Activated naive CD8-positive, alpha-beta T cell treated with anti-CD3 and anti-CD28 coated beads for 36 hours (primary cell): ENCODE results near the gene ITPR2. TPM values are rescaled to one million over a fixed set of nuclear protein-coding genes. Genes with fewer than 3 reads are reported as not detected.
"Not testable (repeated sequence)": the region's sequence is repeated elsewhere in the genome, so short reads cannot be mapped to it uniquely, and the experiment has no call there.

Experiments used
- DNase-seq: peaks from one replicate; pipeline ENCODE4 v3.0.0; 2021
- H3K27ac Mint-ChIP-seq: one replicate; pipeline ENCODE4 v1.8.0; 2022; ENCODE audit warnings: mild to moderate bottlenecking, moderate library complexity, mixed read lengths
- H3K27me3 Mint-ChIP-seq: one replicate; pipeline ENCODE4 v1.8.0; 2022; ENCODE audit warnings: mild to moderate bottlenecking, mixed read lengths
- H3K36me3 Mint-ChIP-seq: one replicate; pipeline ENCODE4 v1.8.0; 2021; ENCODE audit warnings: mild to moderate bottlenecking, mixed read lengths
- H3K4me1 Mint-ChIP-seq: one replicate; pipeline ENCODE4 v1.8.0; 2021; ENCODE audit warnings: mixed read lengths
- H3K4me3 Mint-ChIP-seq: one replicate; pipeline ENCODE4 v1.8.0; 2022; ENCODE audit warnings: mild to moderate bottlenecking, moderate library complexity, mixed read lengths
- H3K9me3 Mint-ChIP-seq: one replicate; pipeline ENCODE4 v1.8.0; 2022; ENCODE audit warnings: mixed read lengths
- total RNA-seq, 2 experiments: library from RNA; stranded (reverse); gene quantifications; one replicate each; pipeline ENCODE4 v1.2.3, GENCODE V29; 2021

The ITPR2 gene
- total RNA-seq, 2 experiments from 2014 or later, result 27.3 TPM

GRCh38 chr12:26609986-26610385, 223.0 kb downstream of the ITPR2 start:
- Mint-ChIP-seq H3K27ac (no peak overlapping the region), H3K4me1 (no peaks in the 10 kb centered on the region), H3K4me3 (no peak overlapping the region), H3K27me3 (no peaks in the 10 kb centered on the region), H3K9me3 (no peaks in the 10 kb centered on the region), H3K36me3 (no peaks in the 10 kb centered on the region)
- no peak for DNase-seq

DNA sequence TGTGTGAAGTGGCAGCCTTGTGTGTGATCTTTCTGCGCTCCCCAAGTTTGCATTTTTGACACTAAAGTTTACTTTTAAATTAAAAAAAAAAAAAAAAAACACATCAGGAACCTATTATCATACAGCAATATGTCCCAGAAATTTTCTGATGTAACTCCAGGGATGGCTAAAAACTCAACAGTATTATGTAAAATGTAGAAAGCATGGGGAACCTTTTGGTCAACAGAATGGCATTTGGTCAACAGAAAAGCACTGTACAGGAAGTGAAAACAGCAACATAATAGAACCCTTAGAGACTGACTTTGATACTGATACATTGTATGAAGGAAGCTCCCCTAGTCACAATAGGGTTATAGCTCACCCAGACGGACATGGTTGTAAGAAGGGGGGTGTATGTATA, 224.3 kb downstream of the ITPR2 start:
- no peak overlapping the region for H3K4me3 Mint-ChIP-seq
- no peak for DNase-seq
- no peaks in the 10 kb centered on the region for H3K4me1 Mint-ChIP-seq
- no peak overlapping the region for H3K27ac Mint-ChIP-seq
- H3K27me3 Mint-ChIP-seq, result no peaks in the 10 kb centered on the region
- no peaks in the 10 kb centered on the region for H3K36me3 Mint-ChIP-seq
- H3K9me3 Mint-ChIP-seq, result no peaks in the 10 kb centered on the region

DNA sequence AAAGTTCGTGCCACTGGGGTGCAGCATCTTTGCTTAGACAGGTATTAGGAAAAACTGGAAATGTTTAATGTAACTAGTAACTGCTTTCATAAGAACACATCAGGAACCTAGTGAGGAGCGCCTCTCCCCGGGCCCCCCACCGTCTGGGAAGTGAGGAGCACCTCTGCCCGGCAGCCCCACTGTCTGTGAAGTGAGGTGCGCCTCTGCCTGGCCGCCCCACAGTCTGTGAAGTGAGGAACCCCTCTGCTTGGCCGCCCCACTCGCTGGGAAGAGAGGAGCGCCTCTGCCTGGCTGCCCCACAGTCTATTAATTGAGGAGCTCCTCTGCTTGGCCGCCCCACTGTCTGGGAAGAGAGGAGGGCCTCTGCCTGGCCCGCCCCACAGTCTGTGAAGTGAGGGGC, 224.7 kb downstream of the ITPR2 start:
- DNase-seq, result no peak
- H3K27ac Mint-ChIP-seq, result no peak overlapping the region
- no peaks in the 10 kb centered on the region for H3K4me1 Mint-ChIP-seq
- H3K27me3 Mint-ChIP-seq, result no peaks in the 10 kb centered on the region
- no peak overlapping the region for H3K4me3 Mint-ChIP-seq
- peaks cover 2% of the 10 kb centered on the region for H3K36me3 Mint-ChIP-seq
- H3K9me3 Mint-ChIP-seq, result no peaks in the 10 kb centered on the region

DNA sequence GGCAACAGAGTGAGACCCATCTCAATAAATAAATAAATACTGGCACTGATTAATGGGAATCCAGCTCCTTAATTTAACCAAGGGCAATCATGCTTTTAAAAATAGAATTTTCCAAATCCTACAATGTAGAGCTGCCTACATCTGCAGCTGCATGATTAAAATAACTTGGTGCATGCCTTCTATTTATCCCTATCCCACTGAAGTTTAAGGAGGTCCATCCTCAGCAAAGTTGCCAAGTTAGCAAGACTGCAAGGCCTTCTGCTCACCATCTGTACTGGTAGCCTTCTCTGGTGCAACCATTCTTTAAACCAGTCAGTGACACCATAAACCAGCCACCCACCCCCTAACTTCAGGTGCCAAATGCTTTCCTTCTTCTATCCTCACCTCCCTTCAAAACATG, 226.1 kb downstream of the ITPR2 start:
- Mint-ChIP-seq H3K9me3 (no peaks in the 10 kb centered on the region), H3K27ac (no peak overlapping the region), H3K4me3 (no peak overlapping the region), H3K36me3 (peaks cover 3% of the 10 kb centered on the region), H3K4me1 (no peaks in the 10 kb centered on the region), H3K27me3 (no peaks in the 10 kb centered on the region)
- DNase-seq, result no peak

GRCh38 chr12:26604813-26605212, 228.2 kb downstream of the ITPR2 start:
- H3K27ac Mint-ChIP-seq, DNase-seq, H3K9me3 Mint-ChIP-seq, H3K4me1 Mint-ChIP-seq, H3K27me3 Mint-ChIP-seq, H3K4me3 Mint-ChIP-seq: not testable (repeated sequence)
- H3K36me3 Mint-ChIP-seq, result peaks cover 14% of the 10 kb centered on the region

DNA sequence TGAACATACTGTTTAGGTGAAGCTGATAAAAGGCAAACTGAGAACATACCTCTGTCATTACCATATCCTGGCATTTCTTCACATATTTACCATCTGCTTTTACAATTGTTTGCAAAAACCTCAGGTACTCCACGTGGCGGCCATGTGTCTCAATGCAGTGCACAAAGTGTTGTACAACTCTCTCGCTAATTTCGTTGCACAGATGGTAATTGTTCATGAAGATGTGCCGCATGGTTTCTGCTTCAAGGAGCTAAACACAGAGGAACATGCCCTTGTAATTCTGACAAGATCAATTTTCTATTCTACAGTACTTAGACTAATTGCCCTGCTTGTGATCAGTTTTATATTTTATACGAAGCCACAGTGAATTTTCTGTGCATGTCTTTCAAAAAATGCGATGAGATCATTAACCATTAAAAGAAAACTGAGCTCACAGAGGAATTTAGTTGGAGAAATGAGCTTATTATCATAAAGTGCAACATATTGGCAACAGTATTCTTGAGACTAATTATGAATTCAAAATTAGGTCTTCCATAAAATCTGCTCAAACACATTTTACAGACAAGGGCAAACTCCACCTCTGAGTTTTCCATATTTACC, 233.8 kb downstream of the ITPR2 start:
- H3K9me3 Mint-ChIP-seq, result no peaks in the 10 kb centered on the region
- no peak overlapping the region for H3K27ac Mint-ChIP-seq
- H3K36me3 Mint-ChIP-seq, result peaks cover 47% of the 10 kb centered on the region
- no peaks in the 10 kb centered on the region for H3K27me3 Mint-ChIP-seq
- no peak overlapping the region for H3K4me3 Mint-ChIP-seq
- no peak for DNase-seq
- H3K4me1 Mint-ChIP-seq, result no peaks in the 10 kb centered on the region

- no peaks in the 10 kb centered on the region for H3K27me3 Mint-ChIP-seq
- peaks cover 59% of the 10 kb centered on the region for H3K36me3 Mint-ChIP-seq
- no peaks in the 10 kb centered on the region for H3K9me3 Mint-ChIP-seq
- H3K27ac Mint-ChIP-seq, result no peak overlapping the region
- no peak overlapping the region for H3K4me3 Mint-ChIP-seq
- DNase-seq, result no peak
- H3K4me1 Mint-ChIP-seq, result no peaks in the 10 kb centered on the region
These were observed 237.2 kb downstream of the ITPR2 start for GRCh38 chr12:26595806-26596205.

DNA sequence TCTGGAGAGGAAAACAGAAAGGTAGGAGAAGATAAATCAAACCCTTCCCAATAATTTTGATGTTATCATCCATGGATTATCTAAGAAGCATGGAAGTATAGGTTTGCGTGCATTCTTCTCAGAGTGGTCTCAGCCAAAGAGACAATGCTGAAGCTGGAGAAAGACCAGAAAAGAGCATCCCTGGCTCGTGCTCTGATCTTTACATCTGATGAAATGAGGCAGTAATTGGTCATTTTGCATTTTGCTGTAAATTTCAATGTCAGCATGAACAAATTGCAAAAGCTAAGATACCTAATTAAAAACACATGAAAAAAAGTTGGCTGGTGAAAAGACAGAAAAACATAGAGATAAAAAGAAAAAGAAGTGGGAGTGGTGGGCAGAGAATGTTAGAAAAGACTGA, 252.4 kb downstream of the ITPR2 start:
- H3K9me3 Mint-ChIP-seq, result no peaks in the 10 kb centered on the region
- no peaks in the 10 kb centered on the region for H3K27me3 Mint-ChIP-seq
- H3K4me3 Mint-ChIP-seq, result no peak overlapping the region
- peaks cover 10% of the 10 kb centered on the region for H3K4me1 Mint-ChIP-seq
- H3K27ac Mint-ChIP-seq, result no peak overlapping the region
- H3K36me3 Mint-ChIP-seq, result peaks cover 15% of the 10 kb centered on the region
- no peak for DNase-seq

GRCh38 chr12:26576266-26576665, 256.7 kb downstream of the ITPR2 start:
- peaks cover 30% of the 10 kb centered on the region for H3K36me3 Mint-ChIP-seq
- H3K9me3 Mint-ChIP-seq, result no peaks in the 10 kb centered on the region
- H3K4me1 Mint-ChIP-seq, result peaks cover 10% of the 10 kb centered on the region
- no peak overlapping the region for H3K27ac Mint-ChIP-seq
- no peak for DNase-seq
- H3K4me3 Mint-ChIP-seq, result no peak overlapping the region
- H3K27me3 Mint-ChIP-seq, result no peaks in the 10 kb centered on the region

GRCh38 chr12:26573225-26573909, 259.6 kb downstream of the ITPR2 start:
- no peaks in the 10 kb centered on the region for H3K9me3 Mint-ChIP-seq
- peaks cover 10% of the 10 kb centered on the region for H3K4me1 Mint-ChIP-seq
- H3K36me3 Mint-ChIP-seq, result peaks cover 27% of the 10 kb centered on the region
- no peak overlapping the region for H3K27ac Mint-ChIP-seq
- H3K4me3 Mint-ChIP-seq, result no peak overlapping the region
- no peak for DNase-seq
- no peaks in the 10 kb centered on the region for H3K27me3 Mint-ChIP-seq

DNA sequence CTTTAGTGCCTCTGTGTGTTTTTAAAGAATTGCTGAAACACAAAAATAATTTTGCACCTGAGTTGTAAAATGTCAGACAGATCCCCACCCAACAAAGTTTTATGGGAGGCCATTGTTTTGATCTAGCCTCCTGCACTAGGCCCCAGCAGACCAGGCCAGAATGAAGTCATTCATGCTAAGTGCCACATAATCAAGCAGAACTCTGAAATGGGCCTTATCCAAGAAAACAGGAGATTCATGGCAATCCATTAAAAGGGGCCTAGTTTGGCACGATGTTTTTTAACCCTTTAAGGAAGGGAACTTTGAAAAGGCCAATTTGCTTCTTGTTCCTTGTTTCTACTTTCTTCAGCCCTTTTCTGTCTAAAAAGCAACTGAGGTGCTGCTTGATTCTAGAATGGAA, 260.9 kb downstream of the ITPR2 start:
- no peak for DNase-seq
- H3K9me3 Mint-ChIP-seq, result no peaks in the 10 kb centered on the region
- peaks cover 8% of the 10 kb centered on the region for H3K4me1 Mint-ChIP-seq
- no peak overlapping the region for H3K4me3 Mint-ChIP-seq
- H3K27ac Mint-ChIP-seq, result no peak overlapping the region
- H3K36me3 Mint-ChIP-seq, result peaks cover 23% of the 10 kb centered on the region
- H3K27me3 Mint-ChIP-seq, result no peaks in the 10 kb centered on the region

DNA sequence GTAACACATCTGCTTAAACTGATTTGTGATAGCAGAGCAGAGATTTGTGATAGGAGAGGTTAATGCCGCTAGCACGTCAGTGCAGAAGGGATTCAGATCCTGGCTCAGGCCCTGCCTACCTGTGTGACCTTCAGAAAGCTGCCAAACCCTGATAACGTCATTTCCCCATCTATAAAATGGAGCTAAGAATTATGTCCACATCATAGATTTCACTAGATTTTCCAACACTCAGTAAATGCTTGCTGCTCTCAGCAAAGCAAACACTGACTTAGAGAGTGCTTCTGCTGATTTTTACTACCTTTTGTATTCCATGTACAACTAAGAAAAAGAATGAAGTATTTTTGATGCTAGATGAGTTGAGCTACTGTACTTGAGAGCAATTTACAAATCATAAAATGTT, 261.4 kb downstream of the ITPR2 start:
- H3K9me3 Mint-ChIP-seq, result no peaks in the 10 kb centered on the region
- H3K27me3 Mint-ChIP-seq, result no peaks in the 10 kb centered on the region
- H3K36me3 Mint-ChIP-seq, result peaks cover 20% of the 10 kb centered on the region
- DNase-seq, result no peak
- peaks cover 4% of the 10 kb centered on the region for H3K4me1 Mint-ChIP-seq
- H3K4me3 Mint-ChIP-seq, result no peak overlapping the region
- no peak overlapping the region for H3K27ac Mint-ChIP-seq

DNA sequence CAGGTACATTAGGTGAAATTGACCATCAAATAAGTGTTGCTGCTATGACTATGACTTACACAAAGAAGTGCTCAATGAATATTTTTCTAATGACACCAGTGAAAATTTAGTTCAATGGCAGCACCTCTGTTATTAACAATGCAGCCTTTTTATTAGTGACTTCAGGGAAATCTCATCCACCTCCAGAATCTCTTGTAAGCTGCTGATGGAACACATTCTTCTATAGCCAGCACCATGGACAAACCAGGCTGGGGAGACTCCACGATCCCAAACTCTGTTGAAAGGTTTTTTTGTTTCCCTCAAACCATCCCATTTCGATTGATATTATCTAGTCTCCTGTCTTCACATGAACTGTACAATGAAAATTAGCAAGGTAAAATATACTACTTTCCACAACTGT, 265.9 kb downstream of the ITPR2 start:
- no peaks in the 10 kb centered on the region for H3K4me1 Mint-ChIP-seq
- no peak overlapping the region for H3K27ac Mint-ChIP-seq
- H3K27me3 Mint-ChIP-seq, result no peaks in the 10 kb centered on the region
- H3K4me3 Mint-ChIP-seq, result no peak overlapping the region
- H3K36me3 Mint-ChIP-seq, result peaks cover 10% of the 10 kb centered on the region
- no peaks in the 10 kb centered on the region for H3K9me3 Mint-ChIP-seq
- no peak for DNase-seq

- H3K27me3 Mint-ChIP-seq, result no peaks in the 10 kb centered on the region
- no peak overlapping the region for H3K4me3 Mint-ChIP-seq
- no peaks in the 10 kb centered on the region for H3K4me1 Mint-ChIP-seq
- H3K9me3 Mint-ChIP-seq, result no peaks in the 10 kb centered on the region
- peaks cover 11% of the 10 kb centered on the region for H3K36me3 Mint-ChIP-seq
- H3K27ac Mint-ChIP-seq, result no peak overlapping the region
- no peak for DNase-seq
These were observed 266.3 kb downstream of the ITPR2 start for GRCh38 chr12:26566675-26567074.

- DNase-seq, result no peak
- peaks cover 11% of the 10 kb centered on the region for H3K36me3 Mint-ChIP-seq
- no peaks in the 10 kb centered on the region for H3K9me3 Mint-ChIP-seq
- H3K4me1 Mint-ChIP-seq, result no peaks in the 10 kb centered on the region
- H3K27ac Mint-ChIP-seq, result no peak overlapping the region
- no peaks in the 10 kb centered on the region for H3K27me3 Mint-ChIP-seq
- no peak overlapping the region for H3K4me3 Mint-ChIP-seq
These were observed 266.8 kb downstream of the ITPR2 start for GRCh38 chr12:26566186-26566585.

DNA sequence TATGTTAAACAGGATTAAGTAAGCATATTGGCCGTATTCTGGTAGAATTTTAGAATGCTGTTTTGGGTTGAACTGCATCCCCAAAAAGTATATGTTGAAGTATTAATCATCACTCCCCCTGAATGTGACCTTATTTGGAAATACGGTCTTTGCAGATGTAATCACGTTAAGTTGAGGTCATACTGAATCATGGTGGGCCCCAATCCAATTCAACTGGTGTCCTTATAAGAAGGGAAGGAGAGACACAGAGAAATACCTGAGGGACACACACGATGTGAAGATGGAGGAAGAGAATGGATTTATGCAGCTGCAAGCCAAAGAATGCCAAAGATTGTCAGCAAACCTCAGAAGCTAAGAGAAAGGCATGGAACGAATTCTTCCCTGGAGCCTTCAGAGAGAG, 268.6 kb downstream of the ITPR2 start:
- Mint-ChIP-seq H3K27me3 (no peaks in the 10 kb centered on the region), H3K36me3 (peaks cover 11% of the 10 kb centered on the region), H3K4me1 (no peaks in the 10 kb centered on the region), H3K9me3 (no peaks in the 10 kb centered on the region), H3K27ac (no peak overlapping the region), H3K4me3 (no peak overlapping the region)
- DNase-seq, result no peak
